OCI-LY1 (cell line): ENCODE data around the gene GNA12.

Experiments
- CTCF ChIP-seq: fragments of 200-600 bp; sonication (generic), shearing (Covaris generic); IDR thresholded peaks from 2 replicates; pipeline ENCODE4 v1.5.1; 2017; ENCODE audit warnings: mild to moderate bottlenecking, antibody characterized with exemption, low read length, moderate library complexity, mixed read lengths
- EZH2 ChIP-seq: fragments of 200-600 bp; sonication (generic), shearing (Covaris generic); IDR thresholded peaks from 2 replicates; pipeline ENCODE4 v1.8.0; 2017; ENCODE audit warnings: borderline replicate concordance, mixed run types, mild to moderate bottlenecking, antibody characterized with exemption, low read length, moderate library complexity, mixed read lengths

DNA sequence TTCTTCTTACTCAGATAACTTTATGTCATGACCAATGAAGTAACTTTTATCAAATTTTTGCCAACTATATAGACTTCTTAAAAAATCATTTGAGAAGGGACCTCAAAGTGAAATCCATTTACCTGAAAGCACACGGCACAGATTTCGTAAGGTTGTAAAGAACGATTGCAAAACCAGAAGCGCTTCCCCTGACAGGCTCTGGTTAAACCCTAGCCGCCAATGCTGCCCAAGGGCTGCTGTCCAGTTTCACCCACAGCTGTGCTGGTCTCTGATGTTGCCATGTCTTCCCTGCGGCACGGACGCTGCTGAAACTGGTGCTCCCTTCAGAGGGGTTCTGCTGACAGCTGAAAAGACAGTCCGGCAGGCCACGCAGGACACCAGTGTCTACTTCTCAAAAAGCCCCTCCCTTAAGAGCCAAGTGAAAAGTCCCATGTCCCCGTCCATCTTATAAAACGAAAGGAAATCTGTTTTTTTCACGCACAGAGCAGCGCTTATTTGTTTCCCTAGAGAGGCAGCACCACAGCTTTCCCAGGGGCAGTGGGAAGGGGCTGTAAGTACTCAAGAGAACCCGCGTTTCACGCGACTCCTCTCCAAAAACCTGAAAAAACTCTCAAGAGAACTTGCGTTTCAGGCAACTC, 32.5 kb downstream of the GNA12 start:
- TF ChIP-seq CTCF (no peak), EZH2 (no peak)
